Inferior parietal cortex (tissue), 1 donor: ENCODE measurements around the gene DNHD1.
A peak's percentile ranks its signal among the peaks of the same experiment; 100 is the strongest.
"Not testable (repeated sequence)": the region's sequence is repeated elsewhere in the genome, so short reads cannot be mapped to it uniquely, and the experiment has no call there.

ENCODE experiments used
- DNase-seq: peaks from one replicate; pipeline ENCODE4 v3.0.0-alpha.2; 2016; ENCODE audit errors: extremely low spot score

Gene DNHD1

GRCh38 chr11:6481012-6481923 lies 15.8 kb upstream of the DNHD1 start, which contains the start of the genes ARFIP2 and TIMM10B:
Gene ARFIP2 (minus strand): TSS chr11:6481331. CDS start chr11:6480421, 910 bp downstream.
Gene TIMM10B (plus strand): TSS chr11:6481501. CDS start chr11:6481517, 16 bp downstream.
- DNase-seq: peak; percentile 98

GRCh38 chr11:6481924-6482275 lies 15.2 kb upstream of the DNHD1 start:
- no peak for DNase-seq

GRCh38 chr11:6482441-6482840 lies 14.6 kb upstream of the DNHD1 start:
- DNase-seq: no peak

- DNase-seq: no peak
These were observed 14.1 kb upstream of the DNHD1 start for GRCh38 chr11:6483015-6483414.

GRCh38 chr11:6485661-6486060 lies 11.4 kb upstream of the DNHD1 start:
- no peak for DNase-seq

GRCh38 chr11:6486256-6486655 lies 10.8 kb upstream of the DNHD1 start:
- DNase-seq: no peak

- no peak for DNase-seq
These were observed 10.1 kb upstream of the DNHD1 start for GRCh38 chr11:6486938-6487337.

- no peak for DNase-seq
These were observed 8.7 kb upstream of the DNHD1 start for GRCh38 chr11:6488342-6488741.

- no peak for DNase-seq
These were observed 8.3 kb upstream of the DNHD1 start for GRCh38 chr11:6488821-6489220.

GRCh38 chr11:6489306-6489705 lies 7.8 kb upstream of the DNHD1 start:
- no peak for DNase-seq

GRCh38 chr11:6498121-6498520 lies 1.0 kb downstream of the DNHD1 start:
- peak; percentile 26 for DNase-seq

GRCh38 chr11:6498544-6498943 lies 1.5 kb downstream of the DNHD1 start:
- DNase-seq: no peak

- DNase-seq: no peak
These were observed 5.3 kb downstream of the DNHD1 start for GRCh38 chr11:6502382-6502781.

GRCh38 chr11:6504166-6504565 lies 7.1 kb downstream of the DNHD1 start:
- no peak for DNase-seq

GRCh38 chr11:6505577-6506240 lies 8.6 kb downstream of the DNHD1 start:
- DNase-seq: peak; percentile 69

- DNase-seq: no peak
These were observed 19.8 kb downstream of the DNHD1 start for GRCh38 chr11:6516865-6517264.

- DNase-seq: no peak
These were observed 23.2 kb downstream of the DNHD1 start for GRCh38 chr11:6520265-6520664.

- DNase-seq: not testable (repeated sequence)
These were observed 24.9 kb downstream of the DNHD1 start for GRCh38 chr11:6521946-6522345.

GRCh38 chr11:6523253-6523652 lies 26.2 kb downstream of the DNHD1 start:
- DNase-seq: no peak

- DNase-seq: no peak
These were observed 29.5 kb downstream of the DNHD1 start for GRCh38 chr11:6526411-6527135.

- DNase-seq: no peak
These were observed 32.2 kb downstream of the DNHD1 start for GRCh38 chr11:6529266-6529665.

- DNase-seq: no peak
These were observed 33.8 kb downstream of the DNHD1 start for GRCh38 chr11:6530848-6531247.
